ENCODE data around the gene TRPV3.

The TRPV3 gene

GRCh38 chr17:3507869-3508268, 49.7 kb downstream of the TRPV3 start:
- H3K4me1 ChIP-seq (ENCODE audit: control insufficient read depth, insufficient read depth, low read length): no peaks in the 10 kb centered on the region
- H3K27me3 ChIP-seq (ENCODE audit: control insufficient read depth, insufficient read depth, low read length): no peaks in the 10 kb centered on the region
- no peaks in the 10 kb centered on the region for H3K9me3 ChIP-seq (ENCODE audit: control insufficient read depth, low read length)
- no peaks in the 10 kb centered on the region for H3K36me3 ChIP-seq (ENCODE audit: control insufficient read depth, insufficient read depth, low read length)
- no peak overlapping the region for H3K4me3 ChIP-seq (ENCODE audit: low read length)
- no peak overlapping the region for H3K9ac ChIP-seq (ENCODE audit: low read length)

GRCh38 chr17:3507071-3507470, 50.5 kb downstream of the TRPV3 start:
- no peak overlapping the region for H3K9ac ChIP-seq (ENCODE audit: low read length)
- no peaks in the 10 kb centered on the region for H3K4me1 ChIP-seq (ENCODE audit: control insufficient read depth, insufficient read depth, low read length)
- H3K4me3 ChIP-seq (ENCODE audit: low read length): no peak overlapping the region
- no peaks in the 10 kb centered on the region for H3K27me3 ChIP-seq (ENCODE audit: control insufficient read depth, insufficient read depth, low read length)
- H3K36me3 ChIP-seq (ENCODE audit: control insufficient read depth, insufficient read depth, low read length): no peaks in the 10 kb centered on the region
- H3K9me3 ChIP-seq (ENCODE audit: control insufficient read depth, low read length): no peaks in the 10 kb centered on the region

DNA sequence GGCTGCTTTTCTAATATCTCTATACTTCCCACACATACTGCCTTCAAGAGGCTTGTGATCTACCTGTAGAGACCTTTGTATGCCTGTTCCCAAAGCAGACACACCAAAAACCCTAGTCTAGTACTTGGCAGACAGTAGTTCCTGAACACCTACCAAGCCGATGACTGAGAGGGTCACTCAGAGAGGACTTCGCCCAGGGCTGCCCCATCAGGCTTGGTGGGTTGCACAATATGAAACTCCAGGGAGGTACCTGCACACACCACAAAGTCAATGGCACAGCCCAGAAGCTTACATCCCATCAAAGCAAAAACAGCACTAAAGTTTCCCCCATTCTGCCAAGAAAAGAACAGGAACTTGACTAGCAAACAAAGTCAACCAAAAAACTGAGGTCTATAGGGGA, 51.6 kb downstream of the TRPV3 start:
- Histone ChIP-seq H3K27me3 (ENCODE audit: control insufficient read depth, insufficient read depth, low read length) (no peaks in the 10 kb centered on the region), H3K9me3 (ENCODE audit: control insufficient read depth, low read length) (no peaks in the 10 kb centered on the region), H3K36me3 (ENCODE audit: control insufficient read depth, insufficient read depth, low read length) (no peaks in the 10 kb centered on the region), H3K4me3 (ENCODE audit: low read length) (no peak overlapping the region), H3K9ac (ENCODE audit: low read length) (no peak overlapping the region), H3K4me1 (ENCODE audit: control insufficient read depth, insufficient read depth, low read length) (no peaks in the 10 kb centered on the region)

- Histone ChIP-seq H3K9ac (ENCODE audit: low read length) (no peak overlapping the region), H3K36me3 (ENCODE audit: control insufficient read depth, insufficient read depth, low read length) (no peaks in the 10 kb centered on the region), H3K27me3 (ENCODE audit: control insufficient read depth, insufficient read depth, low read length) (no peaks in the 10 kb centered on the region), H3K9me3 (ENCODE audit: control insufficient read depth, low read length) (no peaks in the 10 kb centered on the region), H3K4me1 (ENCODE audit: control insufficient read depth, insufficient read depth, low read length) (no peaks in the 10 kb centered on the region), H3K4me3 (ENCODE audit: low read length) (no peak overlapping the region)
Observed at GRCh38 chr17:3505008-3505407, 52.6 kb downstream of the TRPV3 start.

DNA sequence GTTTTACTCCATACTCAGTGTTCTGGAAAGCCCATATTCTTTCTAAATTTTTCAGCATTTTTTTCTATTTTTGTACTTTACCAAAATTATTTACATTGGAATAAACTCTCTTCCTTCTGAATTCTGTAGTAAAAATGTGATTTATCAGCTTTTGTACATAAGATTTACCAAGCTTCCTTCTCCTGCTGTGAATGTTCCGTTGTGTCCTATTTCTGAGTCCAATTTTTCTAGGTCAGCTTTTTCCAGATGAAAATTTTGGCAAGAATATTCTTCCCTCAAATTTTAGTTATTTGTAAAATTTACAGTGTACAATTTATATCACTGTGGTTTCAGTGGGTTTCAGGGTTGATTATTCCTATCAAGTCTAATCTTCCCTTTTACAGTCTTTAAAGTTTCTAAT, 54.3 kb downstream of the TRPV3 start:
- no peak overlapping the region for H3K9ac ChIP-seq (ENCODE audit: low read length)

DNA sequence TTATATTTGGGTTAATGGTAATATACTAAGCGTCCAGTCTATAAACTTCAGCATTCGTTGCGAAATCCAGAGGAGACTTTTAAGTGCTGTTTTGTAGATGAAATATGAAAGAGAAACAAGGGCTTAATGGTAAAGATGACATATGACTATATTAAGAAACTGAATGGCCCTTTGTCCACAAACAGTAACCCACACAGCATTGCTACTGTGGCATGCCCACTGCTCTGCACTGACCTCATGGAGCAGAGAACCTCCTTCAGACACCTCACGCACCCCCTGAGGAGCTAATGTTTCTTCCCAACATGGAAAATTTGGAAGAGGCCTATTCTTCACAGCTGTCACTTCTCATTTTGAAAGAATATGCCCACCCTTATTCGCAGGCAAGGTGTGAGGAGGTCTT, 55.1 kb downstream of the TRPV3 start:
- Histone ChIP-seq H3K9ac (ENCODE audit: low read length) (no peak overlapping the region), H3K9me3 (ENCODE audit: control insufficient read depth, low read length) (no peaks in the 10 kb centered on the region), H3K4me1 (ENCODE audit: control insufficient read depth, insufficient read depth, low read length) (no peaks in the 10 kb centered on the region), H3K36me3 (ENCODE audit: control insufficient read depth, insufficient read depth, low read length) (no peaks in the 10 kb centered on the region), H3K4me3 (ENCODE audit: low read length) (no peak overlapping the region), H3K27me3 (ENCODE audit: control insufficient read depth, insufficient read depth, low read length) (no peaks in the 10 kb centered on the region)

More for the DNA sequence above, 54.3 kb downstream of the TRPV3 start:
- Histone ChIP-seq H3K27me3 (ENCODE audit: control insufficient read depth, insufficient read depth, low read length) (no peaks in the 10 kb centered on the region), H3K4me1 (ENCODE audit: control insufficient read depth, insufficient read depth, low read length) (no peaks in the 10 kb centered on the region), H3K9me3 (ENCODE audit: control insufficient read depth, low read length) (no peaks in the 10 kb centered on the region), H3K36me3 (ENCODE audit: control insufficient read depth, insufficient read depth, low read length) (no peaks in the 10 kb centered on the region), H3K4me3 (ENCODE audit: low read length) (no peak overlapping the region)

DNA sequence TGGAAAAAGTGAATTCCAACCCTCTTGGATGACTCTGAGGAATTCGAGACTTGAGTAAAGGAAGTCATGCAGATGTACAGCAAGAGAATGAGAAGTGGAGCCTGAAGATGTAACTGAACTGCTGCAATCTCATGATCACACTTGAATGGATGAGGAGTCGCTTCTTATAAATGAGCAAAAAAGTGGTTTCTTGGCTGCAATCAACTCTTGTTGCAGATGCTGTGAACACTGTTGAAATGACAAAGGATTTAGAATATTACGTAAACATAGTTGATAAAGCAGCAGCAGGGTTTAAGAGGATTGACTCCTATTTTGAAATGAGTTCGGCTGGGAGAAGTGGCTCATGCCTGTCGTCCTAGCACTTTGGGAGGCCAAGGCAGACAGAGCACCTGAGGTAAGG, 56.3 kb downstream of the TRPV3 start:
- Histone ChIP-seq H3K27me3 (ENCODE audit: control insufficient read depth, insufficient read depth, low read length) (no peaks in the 10 kb centered on the region), H3K4me3 (ENCODE audit: low read length) (no peak overlapping the region), H3K4me1 (ENCODE audit: control insufficient read depth, insufficient read depth, low read length) (no peaks in the 10 kb centered on the region), H3K9me3 (ENCODE audit: control insufficient read depth, low read length) (no peaks in the 10 kb centered on the region), H3K36me3 (ENCODE audit: control insufficient read depth, insufficient read depth, low read length) (no peaks in the 10 kb centered on the region), H3K9ac (ENCODE audit: low read length) (no peak overlapping the region)

- H3K4me1 ChIP-seq (ENCODE audit: control insufficient read depth, insufficient read depth, low read length): no peaks in the 10 kb centered on the region
- H3K9me3 ChIP-seq (ENCODE audit: control insufficient read depth, low read length): no peaks in the 10 kb centered on the region
- H3K27me3 ChIP-seq (ENCODE audit: control insufficient read depth, insufficient read depth, low read length): no peaks in the 10 kb centered on the region
- H3K36me3 ChIP-seq (ENCODE audit: control insufficient read depth, insufficient read depth, low read length): no peaks in the 10 kb centered on the region
- H3K4me3 ChIP-seq (ENCODE audit: low read length): no peak overlapping the region
- no peak overlapping the region for H3K9ac ChIP-seq (ENCODE audit: low read length)
Observed at GRCh38 chr17:3497101-3497500, 60.5 kb downstream of the TRPV3 start.

DNA sequence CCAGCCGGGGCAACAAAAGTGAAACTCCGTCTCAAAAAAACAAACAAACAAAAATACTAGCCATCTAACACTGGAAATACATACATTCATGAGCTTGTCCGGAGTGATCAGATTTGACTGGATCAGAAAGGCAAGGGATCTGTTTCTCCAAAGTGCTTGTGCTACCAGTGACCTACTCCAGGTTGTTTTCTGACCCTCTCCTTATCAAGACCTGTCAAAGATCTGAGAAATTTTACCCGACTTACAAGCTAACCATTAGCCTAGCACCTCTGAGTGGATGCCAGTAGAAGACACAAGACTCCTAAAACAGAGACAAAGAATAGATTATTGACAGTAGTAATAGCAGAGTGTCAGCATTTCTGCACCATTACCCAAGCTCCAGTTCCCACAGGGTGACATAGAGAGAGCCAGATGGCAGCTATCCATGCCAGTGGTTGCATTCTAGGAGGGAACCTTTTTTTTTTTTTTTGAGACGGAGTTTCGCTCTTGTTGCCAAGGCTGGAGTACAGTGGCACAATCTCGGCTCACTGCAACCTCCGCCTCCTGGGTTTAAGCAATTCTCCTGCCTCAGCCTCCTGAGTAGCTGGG, 72.0 kb downstream of the TRPV3 start:
- no peaks in the 10 kb centered on the region for H3K9me3 ChIP-seq (ENCODE audit: control insufficient read depth, low read length)
- H3K9ac ChIP-seq (ENCODE audit: low read length): no peak overlapping the region
- H3K36me3 ChIP-seq (ENCODE audit: control insufficient read depth, insufficient read depth, low read length): no peaks in the 10 kb centered on the region

DNA sequence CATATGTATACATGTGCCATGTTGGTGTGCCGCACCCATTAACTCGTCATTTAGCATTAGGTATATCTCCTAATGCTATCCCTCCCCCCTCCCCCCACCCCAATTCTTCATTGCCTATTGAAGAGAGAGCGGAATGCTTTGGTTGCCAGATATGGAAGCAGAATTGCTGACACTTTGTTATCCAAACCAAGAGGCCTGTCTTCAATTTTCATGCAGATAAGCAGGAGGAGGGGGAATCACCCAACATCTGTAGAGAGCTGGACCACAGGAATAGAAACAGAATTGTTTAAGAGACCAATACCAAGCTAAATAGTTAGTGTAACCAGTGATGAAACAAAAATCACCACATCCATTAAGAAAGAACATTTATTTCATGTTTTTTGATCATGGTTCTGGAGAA, 74.8 kb downstream of the TRPV3 start:
- H3K4me1 ChIP-seq (ENCODE audit: control insufficient read depth, insufficient read depth, low read length): no peaks in the 10 kb centered on the region
- H3K4me3 ChIP-seq (ENCODE audit: low read length): no peak overlapping the region
- no peaks in the 10 kb centered on the region for H3K9me3 ChIP-seq (ENCODE audit: control insufficient read depth, low read length)
- H3K36me3 ChIP-seq (ENCODE audit: control insufficient read depth, insufficient read depth, low read length): no peaks in the 10 kb centered on the region
- no peaks in the 10 kb centered on the region for H3K27me3 ChIP-seq (ENCODE audit: control insufficient read depth, insufficient read depth, low read length)
- no peak overlapping the region for H3K9ac ChIP-seq (ENCODE audit: low read length)

More for the DNA sequence above, 72.0 kb downstream of the TRPV3 start:
- Histone ChIP-seq H3K4me3 (ENCODE audit: low read length) (no peak overlapping the region), H3K27me3 (ENCODE audit: control insufficient read depth, insufficient read depth, low read length) (no peaks in the 10 kb centered on the region), H3K4me1 (ENCODE audit: control insufficient read depth, insufficient read depth, low read length) (no peaks in the 10 kb centered on the region)

DNA sequence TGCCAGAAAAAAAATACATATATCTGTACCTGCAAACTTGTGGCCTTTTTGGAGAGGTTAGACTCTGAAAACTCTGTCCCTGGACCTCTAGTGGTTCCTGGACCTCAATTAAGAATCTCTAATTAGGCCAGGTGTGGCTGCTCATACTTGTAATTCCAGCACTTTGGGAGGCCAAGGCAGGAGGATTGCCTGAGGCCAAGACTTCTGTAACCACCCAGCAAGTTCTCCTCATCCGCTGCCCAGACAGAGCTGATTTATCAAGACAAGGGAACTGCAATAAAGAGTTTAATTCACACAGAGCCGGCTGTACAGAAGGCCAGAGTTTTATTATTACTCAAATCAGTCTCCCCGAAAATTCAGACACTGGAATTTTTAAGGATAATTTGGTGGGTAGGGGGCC, 77.6 kb downstream of the TRPV3 start:
- H3K4me3 ChIP-seq (ENCODE audit: low read length): no peak overlapping the region
- peaks cover under 1% of the 10 kb centered on the region for H3K4me1 ChIP-seq (ENCODE audit: control insufficient read depth, insufficient read depth, low read length)
- no peaks in the 10 kb centered on the region for H3K27me3 ChIP-seq (ENCODE audit: control insufficient read depth, insufficient read depth, low read length)
- no peaks in the 10 kb centered on the region for H3K9me3 ChIP-seq (ENCODE audit: control insufficient read depth, low read length)
- H3K9ac ChIP-seq (ENCODE audit: low read length): no peak overlapping the region
- no peaks in the 10 kb centered on the region for H3K36me3 ChIP-seq (ENCODE audit: control insufficient read depth, insufficient read depth, low read length)

DNA sequence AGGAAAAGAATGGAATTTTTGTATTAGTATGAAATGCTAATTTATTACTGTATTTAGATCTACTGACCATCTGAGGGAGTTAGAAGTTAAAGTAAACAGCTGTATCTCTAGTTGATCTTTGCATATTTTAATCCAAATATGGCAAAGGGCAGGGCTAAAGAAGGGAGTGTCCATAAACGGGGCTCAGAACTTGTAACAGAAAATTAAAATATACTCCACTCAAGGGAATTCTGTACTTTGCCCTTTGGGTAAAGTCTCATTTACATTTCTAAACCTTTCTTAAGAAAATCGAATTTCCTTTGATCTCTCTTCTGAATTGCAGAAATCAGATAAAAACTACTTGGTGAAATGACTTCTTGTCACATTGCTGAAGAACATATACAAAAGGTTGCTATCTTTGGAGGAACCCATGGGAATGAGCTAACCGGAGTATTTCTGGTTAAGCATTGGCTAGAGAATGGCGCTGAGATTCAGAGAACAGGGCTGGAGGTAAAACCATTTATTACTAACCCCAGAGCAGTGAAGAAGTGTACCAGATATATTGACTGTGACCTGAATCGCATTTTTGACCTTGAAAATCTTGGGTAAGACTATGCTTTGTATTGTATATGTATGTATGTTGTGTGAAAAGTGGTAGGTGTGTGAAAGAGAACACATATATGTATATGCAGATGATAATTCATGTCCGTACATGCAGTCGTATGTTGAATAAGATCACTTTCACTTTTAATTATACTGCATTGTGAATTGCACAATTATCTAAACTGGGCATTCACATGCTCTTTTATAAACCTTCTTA, 81.6 kb downstream of the TRPV3 start, which contains the start of gene ASPA:
ASPA (plus strand) TSS at position 186 of the 799 bp plus-strand sequence; CDS start at position 349, 163 bp downstream.
- no peaks in the 10 kb centered on the region for H3K9me3 ChIP-seq (ENCODE audit: control insufficient read depth, low read length)
- H3K27me3 ChIP-seq (ENCODE audit: control insufficient read depth, insufficient read depth, low read length): no peaks in the 10 kb centered on the region
- H3K9ac ChIP-seq (ENCODE audit: low read length): peak within 1 kb of the TSS; percentile 70
- no peaks in the 10 kb centered on the region for H3K36me3 ChIP-seq (ENCODE audit: control insufficient read depth, insufficient read depth, low read length)
- peak within 1 kb of the TSS; percentile 53 for H3K4me3 ChIP-seq (ENCODE audit: low read length)
- H3K4me1 ChIP-seq (ENCODE audit: control insufficient read depth, insufficient read depth, low read length): peaks cover 13% of the 10 kb centered on the region

Data from mucosa of stomach (tissue), 1 donor.